WTC11 (cell line): Measurements from ENCODE around the gene FRMD5. TPM values are rescaled to one million over a fixed set of nuclear protein-coding genes. Genes with fewer than 3 reads are reported as not detected.

Source experiments
- ATAC-seq: fragments of 200-7000 bp; cut with Tn5 transposase; 2 replicates; pipeline ENCODE4 v1.10.0; 2021; ENCODE audit warnings: mild to moderate bottlenecking, moderate library complexity
- CTCF ChIA-PET: fragments of 300-600 bp; sonication (Branson Sonifier 250); formaldehyde crosslinking; loops from one replicate; lab custom pipeline; 2021; ENCODE audit warnings: antibody characterized with exemption; lab: Charles Lee
- POLR2A ChIA-PET: fragments of 350-600 bp; sonication (Branson Sonifier 250); formaldehyde crosslinking; loops from one replicate; lab custom pipeline; 2021; ENCODE audit warnings: antibody characterized with exemption; lab: Charles Lee
- DNase-seq: peaks from one replicate; pipeline ENCODE4 v3.0.0; 2021; ENCODE audit warnings: low spot score
- H3K27ac Mint-ChIP-seq: 2 replicates; pipeline ENCODE4 v1.8.0; 2021; ENCODE audit warnings: mixed read lengths
- H3K27me3 Mint-ChIP-seq: 2 replicates; pipeline ENCODE4 v1.8.0; 2021; ENCODE audit warnings: low read depth, mild to moderate bottlenecking, moderate library complexity, mixed read lengths
- H3K36me3 Mint-ChIP-seq: 2 replicates; pipeline ENCODE4 v1.8.0; 2021; ENCODE audit warnings: mixed read lengths
- H3K4me1 Mint-ChIP-seq: 2 replicates; pipeline ENCODE4 v1.8.0; 2022; ENCODE audit warnings: mixed read lengths
- H3K4me3 Mint-ChIP-seq: 2 replicates; pipeline ENCODE4 v1.8.0; 2021; ENCODE audit warnings: mild to moderate bottlenecking, moderate library complexity, mixed read lengths
- H3K9me3 Mint-ChIP-seq: 2 replicates; pipeline ENCODE4 v1.8.0; 2021; ENCODE audit warnings: mixed read lengths
- ATF1 ChIP-seq: sonication (generic); formaldehyde crosslinking; IDR thresholded peaks from 2 replicates; pipeline ENCODE4 v1.8.1; 2023; ENCODE audit warnings: mild to moderate bottlenecking, moderate library complexity, missing genetic modification reagents
- ESRRA ChIP-seq: sonication (generic); formaldehyde crosslinking; IDR thresholded peaks from 2 replicates; pipeline ENCODE4 v1.8.1; 2022; ENCODE audit warnings: mild to moderate bottlenecking, missing genetic modification reagents, borderline replicate concordance
- GABPB1 ChIP-seq: sonication (generic); formaldehyde crosslinking; IDR thresholded peaks from 2 replicates; pipeline ENCODE4 v1.8.1; 2023; ENCODE audit warnings: mild to moderate bottlenecking, missing genetic modification reagents
- JAZF1 ChIP-seq: fragments of 250-450 bp; sonication (Bioruptor Pico); IDR thresholded peaks from 2 replicates; pipeline ENCODE4 v1.9.0; 2021; ENCODE audit warnings: moderate library complexity, mild to moderate bottlenecking, inconsistent platforms
- KAT7 ChIP-seq: sonication (generic); formaldehyde crosslinking; IDR thresholded peaks from 2 replicates; pipeline ENCODE4 v1.8.1; 2023; ENCODE audit warnings: missing genetic modification reagents, mild to moderate bottlenecking, borderline replicate concordance
- NR1H2 ChIP-seq: sonication (generic); formaldehyde crosslinking; IDR thresholded peaks from 2 replicates; pipeline ENCODE4 v1.9.0; 2021; ENCODE audit warnings: mild to moderate bottlenecking, moderate library complexity, missing genetic modification reagents
- OVOL2 ChIP-seq: fragments of 250-450 bp; sonication (Bioruptor Pico); IDR thresholded peaks from 2 replicates; pipeline ENCODE4 v1.9.0; 2021; ENCODE audit warnings: mild to moderate bottlenecking, borderline replicate concordance
- SOX15 ChIP-seq: fragments of 250-450 bp; sonication (Bioruptor Pico); IDR thresholded peaks from 2 replicates; pipeline ENCODE4 v1.9.0; 2021; ENCODE audit warnings: mild to moderate bottlenecking
- SP1 ChIP-seq: sonication (generic); formaldehyde crosslinking; conservative IDR thresholded peaks from 2 replicates; pipeline ENCODE4 v1.8.1; 2022; ENCODE audit warnings: missing genetic modification reagents
- ZNF121 ChIP-seq: sonication (generic); formaldehyde crosslinking; IDR thresholded peaks from 2 replicates; pipeline ENCODE4 v1.8.0; 2023; ENCODE audit warnings: missing genetic modification reagents
- ZNF416 ChIP-seq: fragments of 250-450 bp; sonication (Bioruptor Pico); IDR thresholded peaks from 2 replicates; pipeline ENCODE4 v1.9.0; 2021; ENCODE audit warnings: mild to moderate bottlenecking, inconsistent platforms
- total RNA-seq: library from RNA; stranded (reverse); gene quantifications from 3 replicates; pipeline ENCODE4 v1.2.3, GENCODE V29; 2021
- TF ChIP-seq, protein P1 (sequence below): sonication (generic); formaldehyde crosslinking; IDR thresholded peaks from 2 replicates; pipeline ENCODE4 v1.8.0; 2023; ENCODE audit warnings: missing genetic modification reagents, mild to moderate bottlenecking, borderline replicate concordance
- TF ChIP-seq, protein P2 (sequence below): sonication (generic); formaldehyde crosslinking; IDR thresholded peaks from 2 replicates; pipeline ENCODE4 v1.8.1; 2022; ENCODE audit warnings: low read depth, missing genetic modification reagents, borderline replicate concordance
- TF ChIP-seq, protein P3 (sequence below): sonication (generic); formaldehyde crosslinking; IDR thresholded peaks from 2 replicates; pipeline ENCODE4 v1.8.0; 2022; ENCODE audit warnings: missing genetic modification reagents
- TF ChIP-seq, protein P4 (sequence below): fragments of 250-450 bp; sonication (Bioruptor Pico); IDR thresholded peaks from 2 replicates; pipeline ENCODE4 v1.9.0; 2021; ENCODE audit warnings: mild to moderate bottlenecking, borderline replicate concordance
- TF ChIP-seq, protein P5 (sequence below): fragments of 250-450 bp; sonication (Bioruptor Pico); IDR thresholded peaks from 2 replicates; pipeline ENCODE4 v1.9.0; 2021; ENCODE audit warnings: mild to moderate bottlenecking

FRMD5 gene
- total RNA-seq, 1 experiment from 2014 or later: 14.1 TPM

DNA sequence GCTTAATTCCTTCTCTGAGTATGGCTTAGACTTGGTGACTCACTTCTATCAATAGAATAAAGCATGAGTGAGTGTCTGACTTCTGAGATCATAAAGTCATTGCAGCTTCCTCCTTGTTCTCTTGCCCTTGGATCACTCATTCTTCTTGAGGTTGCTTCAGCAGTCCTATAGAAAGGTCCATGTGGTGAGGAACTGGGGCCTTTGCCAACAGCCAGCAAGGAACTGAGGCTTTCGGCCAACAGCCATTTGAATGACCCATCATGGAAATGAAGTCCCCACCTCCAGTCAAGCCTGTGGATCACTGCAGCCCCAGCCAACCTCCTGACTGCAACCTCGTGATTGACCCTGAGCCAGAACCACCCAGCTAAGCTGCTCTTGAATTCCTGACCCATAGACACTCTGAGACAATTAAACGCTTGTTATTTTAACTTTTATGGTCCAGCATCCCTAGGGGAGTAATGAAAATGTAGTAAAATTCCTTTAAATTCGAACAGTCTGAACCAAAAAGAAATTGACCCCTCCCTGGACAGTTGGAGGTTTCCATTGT lies 283.8 kb downstream of the FRMD5 start:
- H3K27me3 Mint-ChIP-seq: no peaks in the 10 kb centered on the region; the same call in 1 of the 2 replicates
- POLR2A ChIA-PET: no interaction called here
- peaks cover 20% of the 10 kb centered on the region for H3K36me3 Mint-ChIP-seq
- H3K9me3 Mint-ChIP-seq: no peaks in the 10 kb centered on the region
- H3K27ac Mint-ChIP-seq: no peak overlapping the region
- TF ChIP-seq NR1H2 (CRISPR knock-in tag): no peak
- no peak for TF ChIP-seq JAZF1 (CRISPR knock-in tag)
- TF ChIP-seq KAT7: no peak
- TF ChIP-seq ESRRA (CRISPR knock-in tag): no peak
- no peak for TF ChIP-seq ZNF121 (CRISPR knock-in tag)
- TF ChIP-seq, protein P1, sequence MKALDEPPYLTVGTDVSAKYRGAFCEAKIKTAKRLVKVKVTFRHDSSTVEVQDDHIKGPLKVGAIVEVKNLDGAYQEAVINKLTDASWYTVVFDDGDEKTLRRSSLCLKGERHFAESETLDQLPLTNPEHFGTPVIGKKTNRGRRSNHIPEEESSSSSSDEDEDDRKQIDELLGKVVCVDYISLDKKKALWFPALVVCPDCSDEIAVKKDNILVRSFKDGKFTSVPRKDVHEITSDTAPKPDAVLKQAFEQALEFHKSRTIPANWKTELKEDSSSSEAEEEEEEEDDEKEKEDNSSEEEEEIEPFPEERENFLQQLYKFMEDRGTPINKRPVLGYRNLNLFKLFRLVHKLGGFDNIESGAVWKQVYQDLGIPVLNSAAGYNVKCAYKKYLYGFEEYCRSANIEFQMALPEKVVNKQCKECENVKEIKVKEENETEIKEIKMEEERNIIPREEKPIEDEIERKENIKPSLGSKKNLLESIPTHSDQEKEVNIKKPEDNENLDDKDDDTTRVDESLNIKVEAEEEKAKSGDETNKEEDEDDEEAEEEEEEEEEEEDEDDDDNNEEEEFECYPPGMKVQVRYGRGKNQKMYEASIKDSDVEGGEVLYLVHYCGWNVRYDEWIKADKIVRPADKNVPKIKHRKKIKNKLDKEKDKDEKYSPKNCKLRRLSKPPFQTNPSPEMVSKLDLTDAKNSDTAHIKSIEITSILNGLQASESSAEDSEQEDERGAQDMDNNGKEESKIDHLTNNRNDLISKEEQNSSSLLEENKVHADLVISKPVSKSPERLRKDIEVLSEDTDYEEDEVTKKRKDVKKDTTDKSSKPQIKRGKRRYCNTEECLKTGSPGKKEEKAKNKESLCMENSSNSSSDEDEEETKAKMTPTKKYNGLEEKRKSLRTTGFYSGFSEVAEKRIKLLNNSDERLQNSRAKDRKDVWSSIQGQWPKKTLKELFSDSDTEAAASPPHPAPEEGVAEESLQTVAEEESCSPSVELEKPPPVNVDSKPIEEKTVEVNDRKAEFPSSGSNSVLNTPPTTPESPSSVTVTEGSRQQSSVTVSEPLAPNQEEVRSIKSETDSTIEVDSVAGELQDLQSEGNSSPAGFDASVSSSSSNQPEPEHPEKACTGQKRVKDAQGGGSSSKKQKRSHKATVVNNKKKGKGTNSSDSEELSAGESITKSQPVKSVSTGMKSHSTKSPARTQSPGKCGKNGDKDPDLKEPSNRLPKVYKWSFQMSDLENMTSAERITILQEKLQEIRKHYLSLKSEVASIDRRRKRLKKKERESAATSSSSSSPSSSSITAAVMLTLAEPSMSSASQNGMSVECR (CRISPR knock-in tag): no peak
- no peak for TF ChIP-seq GABPB1 (CRISPR knock-in tag)
- TF ChIP-seq SOX15 (CRISPR knock-in tag): no peak
- no peak for TF ChIP-seq SP1 (CRISPR knock-in tag)
- H3K4me3 Mint-ChIP-seq: no peak overlapping the region
- H3K4me1 Mint-ChIP-seq: peaks cover 9% of the 10 kb centered on the region; the same call in 1 of the 2 replicates
- no peak for DNase-seq
- CTCF ChIA-PET: no interaction called here
- no peak for ATAC-seq

DNA sequence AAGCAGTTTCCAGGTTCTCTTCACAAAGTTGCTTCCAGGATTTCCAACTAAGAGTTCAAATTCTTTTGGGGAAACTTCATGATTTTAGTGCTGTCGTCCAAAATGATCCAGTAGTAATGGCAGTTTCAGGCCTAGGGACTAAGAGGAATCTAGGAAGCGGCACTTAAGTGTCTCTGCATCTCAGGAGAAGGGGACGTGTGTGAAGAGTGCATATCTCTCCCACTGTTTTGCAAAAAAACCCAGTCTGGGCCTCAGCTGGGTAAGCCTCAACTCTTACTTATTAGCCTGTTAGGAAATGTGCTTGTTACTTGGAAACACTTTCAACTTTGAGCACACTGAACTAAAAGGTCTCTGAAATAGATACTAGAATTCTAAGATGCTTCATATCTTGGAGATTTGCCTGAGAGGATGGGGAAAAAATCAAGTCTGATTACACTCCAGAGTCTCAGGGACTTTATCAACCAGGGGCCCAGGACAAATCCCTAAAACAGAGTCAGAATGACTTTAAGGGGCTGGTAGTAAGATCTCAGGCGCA lies 286.5 kb downstream of the FRMD5 start:
- H3K4me1 Mint-ChIP-seq: peaks cover 4% of the 10 kb centered on the region
- CTCF ChIA-PET: no interaction called here
- peaks cover 29% of the 10 kb centered on the region for H3K36me3 Mint-ChIP-seq
- TF ChIP-seq ZNF416 (no peak), ATF1 (CRISPR knock-in tag) (no peak), OVOL2 (CRISPR knock-in tag) (no peak)
- TF ChIP-seq, protein P2, sequence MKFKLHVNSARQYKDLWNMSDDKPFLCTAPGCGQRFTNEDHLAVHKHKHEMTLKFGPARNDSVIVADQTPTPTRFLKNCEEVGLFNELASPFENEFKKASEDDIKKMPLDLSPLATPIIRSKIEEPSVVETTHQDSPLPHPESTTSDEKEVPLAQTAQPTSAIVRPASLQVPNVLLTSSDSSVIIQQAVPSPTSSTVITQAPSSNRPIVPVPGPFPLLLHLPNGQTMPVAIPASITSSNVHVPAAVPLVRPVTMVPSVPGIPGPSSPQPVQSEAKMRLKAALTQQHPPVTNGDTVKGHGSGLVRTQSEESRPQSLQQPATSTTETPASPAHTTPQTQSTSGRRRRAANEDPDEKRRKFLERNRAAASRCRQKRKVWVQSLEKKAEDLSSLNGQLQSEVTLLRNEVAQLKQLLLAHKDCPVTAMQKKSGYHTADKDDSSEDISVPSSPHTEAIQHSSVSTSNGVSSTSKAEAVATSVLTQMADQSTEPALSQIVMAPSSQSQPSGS (CRISPR knock-in tag): no peak
- no peaks in the 10 kb centered on the region for H3K9me3 Mint-ChIP-seq
- DNase-seq (no peak), ATAC-seq (no peak)
- H3K4me3 Mint-ChIP-seq: no peak overlapping the region
- no peak overlapping the region for H3K27ac Mint-ChIP-seq
- POLR2A ChIA-PET: no interaction called here
- H3K27me3 Mint-ChIP-seq: no peaks in the 10 kb centered on the region

DNA sequence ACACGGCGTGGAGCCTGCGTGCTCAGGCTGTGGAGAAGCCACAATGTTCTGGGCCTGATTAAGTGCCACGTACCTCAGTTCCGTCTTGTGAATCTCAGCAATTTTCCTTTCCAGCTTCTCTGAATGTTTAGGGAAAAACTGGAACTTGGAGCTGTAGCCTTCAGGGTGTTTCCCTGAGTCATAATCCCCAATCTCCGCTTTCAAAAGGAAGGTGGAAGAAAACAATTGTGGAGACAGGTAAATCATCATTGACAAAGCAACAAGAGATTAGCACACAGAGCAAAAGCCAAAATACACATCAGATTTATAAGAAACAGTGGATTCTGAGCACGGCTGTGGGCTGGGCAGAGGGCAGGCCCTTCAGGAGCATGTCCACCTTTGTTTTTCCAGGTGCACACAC lies 289.3 kb downstream of the FRMD5 start:
- DNase-seq (no peak), ATAC-seq (no peak)
- ChIA-PET CTCF (interaction anchor here (0.6 to 4.2 kb wide), 5 partner anchors 20 to 187 kb away, joined by 3 to 66 read pairs (median 5); no protein-coding TSS in a partner anchor), POLR2A (no interaction called here)
- H3K4me3 Mint-ChIP-seq: no peak overlapping the region
- H3K27me3 Mint-ChIP-seq: no peaks in the 10 kb centered on the region
- H3K9me3 Mint-ChIP-seq: no peaks in the 10 kb centered on the region
- peak overlapping the region; percentile 51; the same call in 1 of the 2 replicates for H3K27ac Mint-ChIP-seq
- H3K36me3 Mint-ChIP-seq: peaks cover 20% of the 10 kb centered on the region
- peaks cover 17% of the 10 kb centered on the region for H3K4me1 Mint-ChIP-seq
- TF ChIP-seq, protein P3, sequence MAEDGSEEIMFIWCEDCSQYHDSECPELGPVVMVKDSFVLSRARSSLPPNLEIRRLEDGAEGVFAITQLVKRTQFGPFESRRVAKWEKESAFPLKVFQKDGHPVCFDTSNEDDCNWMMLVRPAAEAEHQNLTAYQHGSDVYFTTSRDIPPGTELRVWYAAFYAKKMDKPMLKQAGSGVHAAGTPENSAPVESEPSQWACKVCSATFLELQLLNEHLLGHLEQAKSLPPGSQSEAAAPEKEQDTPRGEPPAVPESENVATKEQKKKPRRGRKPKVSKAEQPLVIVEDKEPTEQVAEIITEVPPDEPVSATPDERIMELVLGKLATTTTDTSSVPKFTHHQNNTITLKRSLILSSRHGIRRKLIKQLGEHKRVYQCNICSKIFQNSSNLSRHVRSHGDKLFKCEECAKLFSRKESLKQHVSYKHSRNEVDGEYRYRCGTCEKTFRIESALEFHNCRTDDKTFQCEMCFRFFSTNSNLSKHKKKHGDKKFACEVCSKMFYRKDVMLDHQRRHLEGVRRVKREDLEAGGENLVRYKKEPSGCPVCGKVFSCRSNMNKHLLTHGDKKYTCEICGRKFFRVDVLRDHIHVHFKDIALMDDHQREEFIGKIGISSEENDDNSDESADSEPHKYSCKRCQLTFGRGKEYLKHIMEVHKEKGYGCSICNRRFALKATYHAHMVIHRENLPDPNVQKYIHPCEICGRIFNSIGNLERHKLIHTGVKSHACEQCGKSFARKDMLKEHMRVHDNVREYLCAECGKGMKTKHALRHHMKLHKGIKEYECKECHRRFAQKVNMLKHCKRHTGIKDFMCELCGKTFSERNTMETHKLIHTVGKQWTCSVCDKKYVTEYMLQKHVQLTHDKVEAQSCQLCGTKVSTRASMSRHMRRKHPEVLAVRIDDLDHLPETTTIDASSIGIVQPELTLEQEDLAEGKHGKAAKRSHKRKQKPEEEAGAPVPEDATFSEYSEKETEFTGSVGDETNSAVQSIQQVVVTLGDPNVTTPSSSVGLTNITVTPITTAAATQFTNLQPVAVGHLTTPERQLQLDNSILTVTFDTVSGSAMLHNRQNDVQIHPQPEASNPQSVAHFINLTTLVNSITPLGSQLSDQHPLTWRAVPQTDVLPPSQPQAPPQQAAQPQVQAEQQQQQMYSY (CRISPR knock-in tag): no peak
- TF ChIP-seq, protein P4, sequence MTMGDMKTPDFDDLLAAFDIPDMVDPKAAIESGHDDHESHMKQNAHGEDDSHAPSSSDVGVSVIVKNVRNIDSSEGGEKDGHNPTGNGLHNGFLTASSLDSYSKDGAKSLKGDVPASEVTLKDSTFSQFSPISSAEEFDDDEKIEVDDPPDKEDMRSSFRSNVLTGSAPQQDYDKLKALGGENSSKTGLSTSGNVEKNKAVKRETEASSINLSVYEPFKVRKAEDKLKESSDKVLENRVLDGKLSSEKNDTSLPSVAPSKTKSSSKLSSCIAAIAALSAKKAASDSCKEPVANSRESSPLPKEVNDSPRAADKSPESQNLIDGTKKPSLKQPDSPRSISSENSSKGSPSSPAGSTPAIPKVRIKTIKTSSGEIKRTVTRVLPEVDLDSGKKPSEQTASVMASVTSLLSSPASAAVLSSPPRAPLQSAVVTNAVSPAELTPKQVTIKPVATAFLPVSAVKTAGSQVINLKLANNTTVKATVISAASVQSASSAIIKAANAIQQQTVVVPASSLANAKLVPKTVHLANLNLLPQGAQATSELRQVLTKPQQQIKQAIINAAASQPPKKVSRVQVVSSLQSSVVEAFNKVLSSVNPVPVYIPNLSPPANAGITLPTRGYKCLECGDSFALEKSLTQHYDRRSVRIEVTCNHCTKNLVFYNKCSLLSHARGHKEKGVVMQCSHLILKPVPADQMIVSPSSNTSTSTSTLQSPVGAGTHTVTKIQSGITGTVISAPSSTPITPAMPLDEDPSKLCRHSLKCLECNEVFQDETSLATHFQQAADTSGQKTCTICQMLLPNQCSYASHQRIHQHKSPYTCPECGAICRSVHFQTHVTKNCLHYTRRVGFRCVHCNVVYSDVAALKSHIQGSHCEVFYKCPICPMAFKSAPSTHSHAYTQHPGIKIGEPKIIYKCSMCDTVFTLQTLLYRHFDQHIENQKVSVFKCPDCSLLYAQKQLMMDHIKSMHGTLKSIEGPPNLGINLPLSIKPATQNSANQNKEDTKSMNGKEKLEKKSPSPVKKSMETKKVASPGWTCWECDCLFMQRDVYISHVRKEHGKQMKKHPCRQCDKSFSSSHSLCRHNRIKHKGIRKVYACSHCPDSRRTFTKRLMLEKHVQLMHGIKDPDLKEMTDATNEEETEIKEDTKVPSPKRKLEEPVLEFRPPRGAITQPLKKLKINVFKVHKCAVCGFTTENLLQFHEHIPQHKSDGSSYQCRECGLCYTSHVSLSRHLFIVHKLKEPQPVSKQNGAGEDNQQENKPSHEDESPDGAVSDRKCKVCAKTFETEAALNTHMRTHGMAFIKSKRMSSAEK (CRISPR knock-in tag): no peak
- TF ChIP-seq, protein P5, sequence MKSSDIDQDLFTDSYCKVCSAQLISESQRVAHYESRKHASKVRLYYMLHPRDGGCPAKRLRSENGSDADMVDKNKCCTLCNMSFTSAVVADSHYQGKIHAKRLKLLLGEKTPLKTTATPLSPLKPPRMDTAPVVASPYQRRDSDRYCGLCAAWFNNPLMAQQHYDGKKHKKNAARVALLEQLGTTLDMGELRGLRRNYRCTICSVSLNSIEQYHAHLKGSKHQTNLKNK (CRISPR knock-in tag): no peak
